OCI-LY7 (cell line): ENCODE measurements around the gene ANP32A. TPM values are rescaled to one million over a fixed set of nuclear protein-coding genes. Genes with fewer than 3 reads are reported as not detected.
A peak's percentile ranks its signal among the peaks of the same experiment; 100 is the strongest.

ENCODE experiments used
- BruUV-seq: library from RNA; stranded (reverse); fragments of 400-500 nt; replicated peaks from 2 replicates; lab custom pipeline; 2021; lab: Mats Ljungman, UMichigan
- CTCF ChIA-PET: fragments of 300-600 bp; sonication (Branson Sonifier 250); formaldehyde crosslinking; loops from one replicate; lab custom pipeline; 2022; ENCODE audit warnings: antibody characterized with exemption; ENCODE audit not compliant: unreplicated experiment; lab: Charles Lee
- POLR2A ChIA-PET: fragments of 300-600 bp; sonication (Branson Sonifier 250); formaldehyde crosslinking; loops from one replicate; lab custom pipeline; 2022; ENCODE audit warnings: antibody characterized with exemption; lab: Charles Lee
- DNase-seq: peaks from one replicate; pipeline ENCODE4 v3.0.0-alpha.2; 2015; ENCODE audit warnings: low spot score
- H2AFZ ChIP-seq: fragments of 200-600 bp; sonication (generic), shearing (Covaris generic); 2 replicates; pipeline ENCODE4 v1.6.1; 2014; ENCODE audit warnings: mild to moderate bottlenecking, antibody characterized with exemption, low read length, moderate library complexity
- H3K27ac ChIP-seq: fragments of 200-600 bp; sonication (generic); 2 replicates; pipeline ENCODE4 v1.5.1; 2014; ENCODE audit warnings: mixed run types, low read depth, mild to moderate bottlenecking, moderate library complexity, low read length, inconsistent platforms; ENCODE audit not compliant: poor library complexity, severe bottlenecking
- H3K36me3 ChIP-seq: fragments of 200-600 bp; sonication (generic); 2 replicates; pipeline ENCODE4 v1.6.1; 2014; ENCODE audit warnings: mild to moderate bottlenecking, antibody characterized with exemption, low read length, moderate library complexity, mixed read lengths; ENCODE audit not compliant: insufficient read depth
- H3K4me1 ChIP-seq: fragments of 200-600 bp; sonication (generic); 2 replicates; pipeline ENCODE4 v1.5.1; 2014; ENCODE audit warnings: mild to moderate bottlenecking, low read length; ENCODE audit not compliant: insufficient read depth, poor library complexity, severe bottlenecking
- H3K4me2 ChIP-seq: fragments of 200-600 bp; sonication (generic); 2 replicates; pipeline ENCODE4 v1.6.1; 2014; ENCODE audit warnings: mild to moderate bottlenecking, low read length
- H3K4me3 ChIP-seq: fragments of 200-600 bp; sonication (generic); 2 replicates; pipeline ENCODE4 v1.5.1; 2014; ENCODE audit warnings: mild to moderate bottlenecking, low read depth, low read length; ENCODE audit not compliant: poor library complexity, severe bottlenecking
- H3K79me2 ChIP-seq: fragments of 200-600 bp; sonication (generic); 2 replicates; pipeline ENCODE4 v1.6.1; 2016; ENCODE audit warnings: low read depth, mild to moderate bottlenecking, low read length, moderate library complexity, mixed read lengths; ENCODE audit not compliant: insufficient read depth
- H3K9me2 ChIP-seq: fragments of 200-600 bp; sonication (generic); 2 replicates; pipeline ENCODE4 v1.6.1; 2016; ENCODE audit warnings: mild to moderate bottlenecking, low read length, mixed read lengths; ENCODE audit not compliant: insufficient read depth
- H3K9me3 ChIP-seq: fragments of 200-600 bp; sonication (generic); 2 replicates; pipeline ENCODE4 v1.6.1; 2014; ENCODE audit warnings: mild to moderate bottlenecking, mixed run types, low read length, mixed read lengths
- H4K20me1 ChIP-seq: fragments of 200-600 bp; sonication (generic); 2 replicates; pipeline ENCODE4 v1.6.1; 2014; ENCODE audit warnings: mild to moderate bottlenecking, antibody characterized with exemption, low read length, moderate library complexity, mixed read lengths; ENCODE audit not compliant: insufficient read depth
- CTCF ChIP-seq: fragments of 200-600 bp; sonication (generic); conservative IDR thresholded peaks from 2 replicates; pipeline ENCODE4 v1.5.1; 2014; ENCODE audit warnings: mild to moderate bottlenecking, antibody characterized with exemption, low read length, moderate library complexity, mixed read lengths
- EZH2phosphoT487 ChIP-seq: fragments of 200-600 bp; sonication (generic); IDR thresholded peaks from 2 replicates; pipeline ENCODE4 v1.6.1; 2018; ENCODE audit warnings: low read depth, borderline replicate concordance, mild to moderate bottlenecking, mixed run types, antibody characterized with exemption, low read length, moderate library complexity, mixed read lengths
- intact Hi-C: fragments of 100-400 bp; cut with micrococcal nuclease; formaldehyde crosslinking; loops from one replicate; pipeline ENCODE4 v1.10.0; 2022; ENCODE audit not compliant: unreplicated experiment
- total RNA-seq, 2 experiments: library from RNA; depleted of rRNA in 1 of 2; stranded (reverse); fragments of >200 nt in 1 of 2; shearing (Covaris generic) in 1 of 2; gene quantifications; 2 replicates each; pipeline ENCODE4 v1.2.3, GENCODE V29; 2014 to 2022

The ANP32A gene
- total RNA-seq, 2 experiments from 2014 or later: 232 to 580 TPM

GRCh38 chr15:68846851-68847439 is 26.2 kb upstream of the ANP32A start:
- peak overlapping the region; percentile 84 for H3K4me2 ChIP-seq
- H3K4me1 ChIP-seq: peaks cover 93% of the 10 kb centered on the region
- H3K36me3 ChIP-seq: no peaks in the 10 kb centered on the region
- peaks cover 21% of the 10 kb centered on the region; the same call in 1 of the 2 replicates for H3K79me2 ChIP-seq
- H3K9me2 ChIP-seq: no peaks in the 10 kb centered on the region
- peak overlapping the region; percentile 72; the same call in 1 of the 2 replicates for H2AFZ ChIP-seq
- ChIA-PET POLR2A (interaction anchor here (0.6 to 11.1 kb wide), 4 partner anchors 14 to 209 kb away, joined by 3 to 96 read pairs (median 3); partner anchors contain the start of gene ANP32A), CTCF (no interaction called here)
- H4K20me1 ChIP-seq: no peaks in the 10 kb centered on the region
- TF ChIP-seq EZH2phosphoT487 (no peak), CTCF (no peak)
- no peak overlapping the region for H3K4me3 ChIP-seq
- no peak for DNase-seq
- H3K9me3 ChIP-seq: no peaks in the 10 kb centered on the region
- H3K27ac ChIP-seq: peak overlapping the region; percentile 99
- no TSS peak for BruUV-seq
- intact Hi-C loops: no loop called here

GRCh38 chr15:68844856-68845550 is 24.3 kb upstream of the ANP32A start:
- no TSS peak for BruUV-seq
- H2AFZ ChIP-seq: no peak overlapping the region
- POLR2A ChIA-PET: interaction anchor here (0.7 to 11.1 kb wide), 7 partner anchors 8 to 1357 kb away, joined by 3 to 96 read pairs (median 4); partner anchors contain the start of gene ANP32A

More at GRCh38 chr15:68844856-68845550, 24.3 kb upstream of the ANP32A start:
- Histone ChIP-seq H3K4me2 (peak overlapping the region; percentile 84), H3K36me3 (no peaks in the 10 kb centered on the region), H3K9me2 (no peaks in the 10 kb centered on the region), H3K4me1 (peaks cover 88% of the 10 kb centered on the region), H3K79me2 (peaks cover 29% of the 10 kb centered on the region; the same call in 1 of the 2 replicates), H3K9me3 (no peaks in the 10 kb centered on the region; the same call in 1 of the 2 replicates), H3K27ac (peak overlapping the region; percentile 99), H4K20me1 (no peaks in the 10 kb centered on the region), H3K4me3 (peak overlapping the region; percentile 64)
- intact Hi-C loops: loop anchor here (1.0 to 2.0 kb wide), 2 partner anchors 27 to 210 kb away; no protein-coding TSS in a partner anchor
- DNase-seq: peak; percentile 89
- CTCF ChIA-PET: interaction anchor here (1.0 kb wide), 1 partner anchor 21 kb away, joined by 3 read pairs; no protein-coding TSS in a partner anchor
- TF ChIP-seq CTCF (no peak), EZH2phosphoT487 (no peak)
